AG04449 (cell line): Measurements from ENCODE around the gene CACNB2.
"Not testable (repeated sequence)": the region's sequence is repeated elsewhere in the genome, so short reads cannot be mapped to it uniquely, and the experiment has no call there.

Source experiments
- CTCF ChIA-PET: fragments of 350-600 bp; formaldehyde crosslinking; extraction: SDS; loops from one replicate; lab custom pipeline; 2021; ENCODE audit warnings: antibody characterized with exemption; lab: Yijun Ruan, JAX
- POLR2A ChIA-PET: fragments of 400-600, 350-600 bp; formaldehyde crosslinking; extraction: SDS; loops from one replicate; lab custom pipeline; 2020; ENCODE audit warnings: antibody characterized with exemption, inconsistent platforms; lab: Yijun Ruan, JAX
- DNase-seq: peaks from one replicate; pipeline ENCODE4 v3.0.0-alpha.2; 2010; ENCODE audit warnings: low read depth, low spot score
- H3K4me3 ChIP-seq: 2 replicates; pipeline ENCODE4 v1.5.1; 2011; ENCODE audit warnings: low read depth, mild to moderate bottlenecking, control low read depth, low read length
- TF ChIP-seq, protein P1 (sequence below): IDR thresholded peaks from one replicate; pipeline ENCODE4 v1.5.1; 2011; ENCODE audit warnings: mild to moderate bottlenecking, moderate library complexity, low read length, control low read depth, inconsistent platforms; ENCODE audit not compliant: insufficient read depth; ENCODE audit errors: missing control alignments

Gene CACNB2

DNA sequence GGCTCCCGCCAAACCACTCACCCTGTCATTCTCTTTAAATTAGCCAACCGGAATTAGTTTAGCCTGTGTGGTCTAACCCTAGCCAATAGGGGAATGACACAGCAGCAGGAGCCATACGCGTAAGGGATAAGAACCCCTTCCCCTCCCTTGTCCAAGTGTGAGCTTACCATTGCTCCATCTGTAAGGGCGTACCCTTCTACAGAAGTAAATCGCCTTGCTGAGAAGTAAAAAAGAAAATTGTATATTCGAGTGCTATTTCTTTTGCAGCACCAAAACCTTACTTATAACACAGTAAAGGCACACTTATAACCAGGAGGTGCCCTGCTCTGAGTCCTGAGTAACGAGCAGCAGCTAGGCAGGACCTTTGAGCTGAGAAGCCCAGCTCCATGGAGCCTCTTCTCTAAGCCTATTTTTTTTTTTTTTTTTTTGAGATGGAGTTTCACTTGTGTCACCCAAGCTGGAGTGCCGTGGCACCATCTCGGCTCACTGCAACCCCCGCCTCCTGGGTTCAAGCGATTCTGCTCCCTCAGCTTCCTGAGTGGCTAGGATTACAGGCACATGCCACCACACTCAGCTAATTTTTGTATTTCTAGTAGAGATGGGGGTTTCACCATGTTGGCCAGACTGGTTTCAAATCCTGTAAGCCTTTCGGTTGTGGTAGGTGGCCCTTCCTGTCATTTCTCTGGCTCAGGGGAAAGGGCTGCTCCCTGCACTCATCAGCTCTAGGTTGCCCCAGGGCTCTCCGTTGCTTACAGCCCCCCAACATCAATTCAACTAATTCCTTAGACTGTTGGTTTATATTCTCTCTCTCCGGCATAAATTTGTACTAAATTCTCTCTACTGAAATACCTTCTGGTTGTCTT is 437.8 kb downstream of the CACNB2 start:
- DNase-seq: no peak
- TF ChIP-seq, protein P1, sequence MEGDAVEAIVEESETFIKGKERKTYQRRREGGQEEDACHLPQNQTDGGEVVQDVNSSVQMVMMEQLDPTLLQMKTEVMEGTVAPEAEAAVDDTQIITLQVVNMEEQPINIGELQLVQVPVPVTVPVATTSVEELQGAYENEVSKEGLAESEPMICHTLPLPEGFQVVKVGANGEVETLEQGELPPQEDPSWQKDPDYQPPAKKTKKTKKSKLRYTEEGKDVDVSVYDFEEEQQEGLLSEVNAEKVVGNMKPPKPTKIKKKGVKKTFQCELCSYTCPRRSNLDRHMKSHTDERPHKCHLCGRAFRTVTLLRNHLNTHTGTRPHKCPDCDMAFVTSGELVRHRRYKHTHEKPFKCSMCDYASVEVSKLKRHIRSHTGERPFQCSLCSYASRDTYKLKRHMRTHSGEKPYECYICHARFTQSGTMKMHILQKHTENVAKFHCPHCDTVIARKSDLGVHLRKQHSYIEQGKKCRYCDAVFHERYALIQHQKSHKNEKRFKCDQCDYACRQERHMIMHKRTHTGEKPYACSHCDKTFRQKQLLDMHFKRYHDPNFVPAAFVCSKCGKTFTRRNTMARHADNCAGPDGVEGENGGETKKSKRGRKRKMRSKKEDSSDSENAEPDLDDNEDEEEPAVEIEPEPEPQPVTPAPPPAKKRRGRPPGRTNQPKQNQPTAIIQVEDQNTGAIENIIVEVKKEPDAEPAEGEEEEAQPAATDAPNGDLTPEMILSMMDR: no peak
- H3K4me3 ChIP-seq: no peak overlapping the region
- POLR2A ChIA-PET: interaction anchor here (0.6 kb wide), 1 partner anchor 813 kb away, joined by 3 read pairs; no protein-coding TSS in a partner anchor
- CTCF ChIA-PET: no interaction called here

DNA sequence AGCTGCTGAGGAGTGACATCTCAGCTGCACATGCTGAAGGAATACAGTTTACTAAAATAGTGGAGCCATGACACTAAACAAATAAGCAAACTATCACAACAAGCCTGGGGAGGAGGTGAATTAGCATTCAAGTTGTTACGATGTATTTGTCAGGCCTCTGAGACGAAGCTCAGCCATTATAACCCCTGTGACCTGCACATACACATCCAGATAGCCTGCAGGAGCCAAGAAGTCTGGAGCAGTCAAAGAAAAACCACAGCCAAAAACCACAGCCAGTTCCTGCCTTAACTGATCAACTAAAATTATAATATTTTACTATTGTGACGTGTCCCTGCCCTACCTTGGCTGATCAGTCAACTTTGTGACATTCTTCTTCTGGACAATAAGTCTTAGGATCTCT is 442.6 kb downstream of the CACNB2 start:
- POLR2A ChIA-PET: no interaction called here
- no peak overlapping the region for H3K4me3 ChIP-seq
- no peak for DNase-seq
- CTCF ChIA-PET: no interaction called here
- TF ChIP-seq, protein P1: no peak

DNA sequence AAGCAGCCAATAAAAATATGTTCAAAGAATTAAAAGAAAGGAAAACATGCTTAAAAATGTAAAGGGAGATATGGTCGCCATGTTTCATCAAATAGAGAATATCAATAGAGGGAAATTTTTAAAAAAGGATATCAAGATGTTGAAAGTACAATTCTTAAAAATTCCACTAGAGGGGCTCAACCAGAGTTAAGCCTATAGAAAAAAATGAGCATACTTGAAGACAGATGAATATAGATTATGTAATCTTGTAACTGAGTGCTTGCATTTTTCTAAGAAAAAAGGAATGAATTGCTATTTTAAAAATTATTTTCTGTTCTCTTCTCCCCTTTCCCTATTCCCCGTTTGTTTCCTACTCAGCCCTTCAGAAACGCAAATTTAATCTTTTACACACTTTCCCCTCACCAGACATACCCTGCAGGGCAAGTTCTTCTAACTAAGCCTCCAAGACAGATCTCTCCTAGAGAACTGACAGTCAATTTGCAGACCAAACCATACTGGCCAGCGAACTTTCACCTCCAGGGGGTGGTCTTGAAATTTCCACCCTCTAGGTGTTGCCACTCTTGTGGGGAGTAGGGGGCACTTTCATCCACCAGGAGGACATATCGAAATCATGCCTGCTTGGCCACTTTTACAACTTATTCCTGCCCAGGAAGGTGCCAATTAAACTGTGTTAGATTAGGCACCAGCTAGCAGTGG is 443.5 kb downstream of the CACNB2 start:
- POLR2A ChIA-PET: no interaction called here
- TF ChIP-seq, protein P1: no peak
- no peak for DNase-seq
- no peak overlapping the region for H3K4me3 ChIP-seq
- CTCF ChIA-PET: no interaction called here

DNA sequence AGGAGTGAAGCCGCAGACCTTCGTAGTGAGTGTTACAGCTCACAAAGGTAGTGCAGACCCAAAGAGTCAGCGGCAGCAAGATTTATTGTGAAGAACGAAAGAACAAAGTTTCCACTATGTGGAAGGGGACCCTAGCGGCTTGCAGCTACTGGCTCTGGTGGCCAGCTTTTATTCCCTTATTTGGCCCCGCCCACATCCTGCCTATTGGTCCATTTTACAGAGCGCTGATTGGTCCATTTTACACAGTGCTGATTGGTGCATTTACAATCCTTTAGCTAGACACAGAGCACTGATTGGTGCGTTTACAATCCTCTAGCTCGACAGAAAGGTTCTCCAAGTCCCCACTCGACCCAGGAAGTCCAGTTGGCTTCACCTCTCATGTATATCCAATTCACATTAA is 446.4 kb downstream of the CACNB2 start:
- DNase-seq, CTCF ChIA-PET, H3K4me3 ChIP-seq, POLR2A ChIA-PET: not testable (repeated sequence)

DNA sequence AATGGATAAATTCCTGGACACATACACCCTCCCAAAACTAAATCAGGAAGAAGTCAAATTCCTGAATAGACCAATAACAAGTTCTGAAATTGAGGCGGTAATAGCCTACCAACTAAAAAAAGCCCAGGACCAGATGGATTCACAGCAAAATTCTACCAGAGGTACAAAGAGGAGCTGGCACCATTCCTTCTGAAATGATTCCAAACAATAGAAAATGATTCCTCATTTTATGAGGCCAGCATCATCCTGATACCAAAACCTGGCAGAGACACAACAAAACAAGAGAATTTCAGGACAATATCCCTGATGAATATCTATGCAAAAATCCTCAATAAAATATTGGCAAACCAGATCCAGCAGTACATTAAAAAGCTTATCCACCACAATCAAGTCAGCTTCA is 450.9 kb downstream of the CACNB2 start:
- DNase-seq, POLR2A ChIA-PET: not testable (repeated sequence)

More for the DNA sequence above, 450.9 kb downstream of the CACNB2 start:
- H3K4me3 ChIP-seq, CTCF ChIA-PET: not testable (repeated sequence)
